ENCODE results near the gene CRABP2.

Gene CRABP2

DNA sequence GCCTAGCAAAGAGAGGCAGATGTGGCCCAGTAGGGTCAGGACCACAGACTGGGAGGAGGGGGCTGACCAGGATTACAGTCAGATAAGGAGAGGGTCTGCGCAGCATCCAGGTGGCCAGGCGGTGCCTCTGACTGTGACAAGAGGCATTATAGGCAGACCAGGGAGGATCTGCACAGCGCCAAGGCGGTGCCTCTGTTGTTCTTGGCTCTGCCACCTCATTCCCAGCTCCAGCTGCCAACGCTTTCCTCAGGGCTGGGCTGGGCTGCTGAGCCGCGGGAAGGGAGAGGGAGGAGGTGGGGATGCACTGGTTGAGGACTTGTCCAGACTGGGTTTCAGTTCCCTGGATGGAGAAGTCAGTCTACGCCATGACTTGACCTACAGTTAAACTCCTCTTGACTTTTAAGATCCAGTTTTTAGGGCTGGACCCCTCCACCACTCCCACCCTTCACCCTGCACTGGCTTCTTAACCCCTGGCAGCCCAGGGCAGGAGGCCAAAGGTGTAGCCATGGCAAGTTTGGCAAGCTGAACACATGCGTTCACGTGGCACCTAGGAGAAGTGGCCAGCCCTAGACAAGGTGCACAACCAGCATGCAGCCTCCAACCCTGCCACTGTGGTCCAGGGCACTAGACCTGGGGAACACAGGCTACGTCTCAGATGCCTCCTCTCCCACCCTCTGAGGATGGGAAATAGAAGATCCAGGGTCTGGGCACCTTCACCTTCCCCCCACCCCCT, 4.5 kb upstream of the CRABP2 start:
- no peak for DNase-seq (ENCODE audit: low read depth in 2 of 2)

DNA sequence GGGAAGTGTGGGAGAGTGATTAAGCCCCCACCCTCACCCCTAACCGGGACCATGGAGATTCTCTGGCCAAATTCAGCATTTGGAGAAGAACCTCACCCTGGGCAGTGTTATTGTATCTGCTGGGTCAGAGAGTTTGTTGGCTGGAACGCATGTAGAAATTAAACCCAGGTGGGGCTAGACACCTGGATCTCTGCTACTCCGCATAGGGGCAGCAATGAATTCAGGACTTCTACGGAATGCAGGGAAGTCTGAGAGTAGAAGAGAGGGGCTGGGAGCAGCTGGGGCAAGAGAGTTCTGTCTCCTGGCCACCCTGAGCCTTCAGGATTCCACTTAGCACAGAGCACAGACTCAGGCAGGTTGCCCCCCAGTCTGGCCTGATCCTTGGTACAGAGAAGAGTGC, 3.6 kb upstream of the CRABP2 start:
- no peak for DNase-seq (ENCODE audit: low read depth in 2 of 2)

DNA sequence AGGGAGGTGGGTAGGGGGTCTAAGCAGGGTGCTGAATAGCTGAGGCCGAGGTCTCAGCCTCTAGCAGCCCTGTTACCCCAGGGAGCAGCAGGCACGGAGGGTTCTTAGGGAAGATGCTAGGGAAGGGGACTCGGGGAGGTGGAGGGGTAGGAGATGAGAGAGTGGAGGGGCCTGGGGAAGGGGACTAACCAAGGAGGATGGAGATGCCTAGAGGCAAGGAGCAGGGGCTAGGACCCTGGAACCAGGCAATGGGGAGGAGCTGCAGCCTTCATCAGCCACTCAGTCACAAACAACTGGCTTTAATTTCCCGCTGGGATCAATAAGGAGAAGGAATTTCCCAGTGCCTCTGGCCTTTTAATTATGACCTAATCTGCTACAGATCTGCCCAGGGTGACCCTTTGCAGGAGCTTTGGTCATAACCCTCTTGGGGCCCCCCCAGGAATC, 2.9 kb upstream of the CRABP2 start:
- no peak for DNase-seq (ENCODE audit: low read depth in 2 of 2)

DNA sequence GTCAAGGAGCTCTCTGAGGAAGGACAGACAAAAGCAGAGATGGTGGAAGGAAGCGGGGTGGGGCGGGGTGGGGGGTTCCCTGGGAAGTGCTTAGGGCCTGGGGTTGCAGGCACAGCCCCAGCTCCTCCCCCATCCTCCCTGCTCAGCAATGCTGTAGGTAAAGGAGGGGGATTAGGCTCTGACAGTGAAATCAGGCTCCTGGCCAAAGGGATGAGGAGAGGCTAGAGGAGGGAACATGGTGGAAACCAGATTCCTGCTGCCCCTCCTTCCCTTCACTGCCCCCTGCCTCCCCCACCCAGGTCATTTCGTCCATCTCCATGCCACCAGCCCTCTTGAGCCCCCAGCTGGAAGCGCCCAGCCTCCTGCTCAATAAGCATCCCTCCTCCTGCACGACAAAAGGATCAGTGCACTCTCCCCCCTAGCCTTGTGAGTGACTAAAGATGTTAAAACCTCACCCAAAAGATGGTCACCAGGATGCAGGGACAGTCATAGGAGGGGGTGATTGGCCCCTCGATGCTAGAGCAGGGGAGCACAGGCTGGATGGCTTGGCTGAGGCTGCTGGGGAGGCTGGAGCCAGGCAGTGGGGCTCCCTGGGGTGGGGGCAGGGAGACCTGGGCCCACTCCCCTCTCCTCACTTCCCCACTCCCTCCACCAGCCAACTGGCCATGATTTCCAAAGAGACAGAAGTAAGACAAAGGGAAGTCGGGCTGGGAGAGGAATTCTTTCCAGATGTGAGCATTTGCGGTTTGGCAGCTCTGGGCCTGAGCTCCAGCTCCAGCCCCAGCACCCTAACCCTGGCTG, 2.2 kb upstream of the CRABP2 start:
- no peak for DNase-seq (ENCODE audit: low read depth in 2 of 2)

DNA sequence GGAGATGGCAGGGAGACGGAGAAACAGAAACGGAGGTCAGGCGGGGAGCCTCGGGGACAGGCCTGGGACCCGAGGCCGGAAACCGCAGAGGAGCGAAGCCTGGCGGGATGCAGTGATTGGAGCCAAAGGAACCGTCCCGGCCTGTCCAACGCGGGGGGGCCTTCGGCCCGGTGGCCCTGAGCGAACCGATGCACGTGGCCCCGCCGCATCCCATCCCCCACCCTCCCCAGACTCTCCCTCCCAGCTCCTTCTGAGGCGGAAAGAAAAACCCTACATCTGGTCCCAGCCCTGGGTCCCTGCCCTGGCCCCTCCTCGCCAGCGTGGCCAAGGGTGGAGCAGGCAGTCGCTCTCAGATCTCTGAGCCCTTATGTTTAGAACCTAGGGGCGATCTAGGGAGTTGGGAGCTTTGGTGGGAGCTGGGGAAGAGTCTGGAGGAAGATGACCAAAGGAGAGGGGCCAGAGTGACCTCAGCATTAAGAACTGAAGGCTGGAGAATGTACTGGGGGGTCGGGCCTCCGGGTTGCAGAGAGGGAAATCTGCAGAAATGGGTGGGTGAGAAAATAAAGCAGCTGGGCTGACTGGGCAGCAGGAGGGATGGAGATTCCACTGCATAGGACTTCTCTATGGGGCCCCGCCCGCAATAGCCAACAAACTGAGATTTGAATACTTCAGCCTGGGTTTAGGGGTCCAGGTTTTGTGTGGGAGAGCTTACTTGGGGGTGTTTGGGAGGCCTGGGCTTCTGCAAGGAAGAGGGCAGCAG, 1.5 kb upstream of the CRABP2 start:
- no peak for DNase-seq (ENCODE audit: low read depth in 2 of 2)

DNA sequence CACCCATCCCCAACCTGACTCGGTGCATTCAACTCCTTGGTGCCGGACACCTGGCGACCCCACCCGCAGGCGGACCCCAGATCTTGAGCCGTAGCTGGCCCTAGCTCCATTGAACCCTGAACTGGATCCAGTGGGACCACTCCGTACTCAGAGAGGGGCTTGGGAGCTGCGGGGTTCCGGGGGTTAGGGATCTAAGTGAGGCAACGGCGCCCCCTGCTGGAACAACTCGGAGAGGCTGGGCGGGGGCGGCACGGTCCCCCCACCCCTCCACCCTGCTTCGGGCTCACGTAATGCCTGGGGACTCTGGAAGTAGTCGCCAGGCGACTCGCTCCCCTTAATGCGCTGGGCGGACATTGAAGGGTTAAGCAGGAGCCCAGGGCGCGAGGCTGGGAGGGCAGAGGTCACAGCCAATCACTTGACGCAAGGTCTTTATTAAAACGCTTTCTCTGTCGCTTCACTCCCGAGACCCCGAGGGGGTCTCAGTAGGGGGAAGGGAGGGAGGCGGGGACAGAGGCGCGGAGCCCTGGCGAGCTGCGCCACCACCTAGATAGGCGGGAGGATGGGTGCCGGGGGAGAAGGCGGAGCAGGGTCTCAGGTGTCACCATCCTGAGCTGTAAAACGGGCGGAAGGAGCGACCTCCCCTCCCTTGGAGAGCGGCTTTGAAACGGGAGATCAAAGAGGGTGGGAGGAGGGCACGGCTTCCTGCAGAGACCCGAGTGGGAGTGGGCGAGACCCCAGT, 704 bp upstream of the CRABP2 start:
- DNase-seq (ENCODE audit: low read depth in 2 of 2) = peak; percentile 34 to 48

DNA sequence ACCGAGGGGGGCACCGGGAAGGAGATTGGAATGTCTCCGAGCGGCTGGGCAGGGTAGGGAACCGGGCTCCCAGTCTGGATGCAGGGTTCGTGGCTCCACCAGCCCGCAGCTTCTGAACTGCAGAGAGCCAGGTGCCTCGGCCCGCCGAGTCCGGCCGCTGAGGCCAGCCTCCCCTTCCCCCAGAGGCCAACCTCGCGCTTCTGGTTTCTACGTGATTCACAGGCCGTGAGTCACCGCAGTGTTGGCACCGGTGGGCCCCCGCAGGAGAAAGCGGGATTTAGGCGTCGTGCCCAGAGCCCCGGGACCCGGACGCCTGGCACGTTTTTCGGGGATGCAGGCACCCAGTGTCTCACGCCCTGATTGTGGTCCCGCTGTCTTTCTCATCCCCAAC, 458 bp downstream of the CRABP2 start:
- peak; percentile 19 to 35 for DNase-seq (ENCODE audit: low read depth in 2 of 2)

DNA sequence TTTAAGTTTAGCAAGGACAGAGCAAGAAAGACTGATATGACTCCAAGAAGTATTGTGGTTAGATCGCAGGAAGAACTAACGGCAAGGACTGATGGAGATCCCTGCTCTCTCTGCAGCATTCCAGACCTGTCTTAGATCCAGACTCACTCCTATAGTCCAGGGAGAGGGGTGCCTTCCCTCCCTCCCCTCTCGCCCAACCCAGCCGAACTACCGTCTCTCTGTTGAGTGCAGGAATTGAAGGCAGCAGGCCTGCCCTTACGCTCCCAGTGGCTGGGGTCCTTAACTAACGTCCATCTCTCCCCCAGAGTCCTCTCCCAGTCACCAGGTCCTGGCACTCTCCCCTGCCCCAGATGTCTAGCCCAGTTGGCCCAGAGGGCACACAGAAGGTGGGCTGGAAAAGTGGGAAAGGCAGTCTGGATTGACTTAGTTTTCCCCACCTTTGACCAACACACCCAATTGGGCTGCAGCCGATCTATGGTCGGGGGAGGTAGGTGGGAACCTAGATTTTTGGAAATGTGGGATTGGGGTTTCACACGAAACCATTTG, 1.1 kb downstream of the CRABP2 start:
- DNase-seq (ENCODE audit: low read depth in 2 of 2) = no peak

DNA sequence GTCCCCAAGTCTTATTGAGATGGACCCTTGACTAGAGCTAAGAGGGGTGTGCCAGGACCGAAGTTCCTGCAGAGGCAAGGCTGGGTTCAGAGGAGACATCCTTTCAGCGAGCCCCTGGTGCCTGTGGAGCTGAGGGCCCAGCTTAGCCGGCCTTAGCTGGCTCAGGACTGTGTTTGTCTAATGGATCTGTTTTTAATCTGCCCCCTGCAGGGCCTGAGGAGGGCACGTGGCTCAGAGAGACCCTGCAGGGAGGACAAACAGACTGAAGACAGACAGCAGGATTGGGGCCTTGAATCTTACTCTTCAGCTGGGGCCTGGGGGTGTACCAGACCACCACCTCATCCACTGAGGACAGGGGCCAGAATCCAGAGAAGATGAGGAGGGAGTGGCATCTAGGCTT, 1.6 kb downstream of the CRABP2 start:
- DNase-seq (ENCODE audit: low read depth in 2 of 2) = no peak

DNA sequence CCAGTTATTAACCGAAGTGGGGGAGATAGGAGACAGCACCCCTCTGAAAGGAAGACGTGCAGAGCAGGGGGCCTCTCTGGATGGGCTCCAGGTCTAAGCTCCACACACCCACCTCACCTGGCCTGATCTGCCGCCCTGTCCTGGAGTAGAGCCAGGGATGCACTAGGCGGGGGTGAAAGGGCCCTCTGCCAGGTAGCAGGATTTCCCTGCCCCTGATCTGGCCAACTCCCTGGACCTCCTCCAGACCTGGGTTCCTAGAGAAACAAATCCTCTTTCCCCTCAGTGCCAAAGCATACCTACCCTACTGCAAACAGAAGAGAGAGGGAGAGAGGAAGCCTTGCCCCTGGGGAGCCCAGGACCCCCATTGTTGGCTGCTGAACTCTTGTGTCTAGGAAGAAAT, 2.0 kb downstream of the CRABP2 start:
- no peak for DNase-seq (ENCODE audit: low read depth in 2 of 2)

DNA sequence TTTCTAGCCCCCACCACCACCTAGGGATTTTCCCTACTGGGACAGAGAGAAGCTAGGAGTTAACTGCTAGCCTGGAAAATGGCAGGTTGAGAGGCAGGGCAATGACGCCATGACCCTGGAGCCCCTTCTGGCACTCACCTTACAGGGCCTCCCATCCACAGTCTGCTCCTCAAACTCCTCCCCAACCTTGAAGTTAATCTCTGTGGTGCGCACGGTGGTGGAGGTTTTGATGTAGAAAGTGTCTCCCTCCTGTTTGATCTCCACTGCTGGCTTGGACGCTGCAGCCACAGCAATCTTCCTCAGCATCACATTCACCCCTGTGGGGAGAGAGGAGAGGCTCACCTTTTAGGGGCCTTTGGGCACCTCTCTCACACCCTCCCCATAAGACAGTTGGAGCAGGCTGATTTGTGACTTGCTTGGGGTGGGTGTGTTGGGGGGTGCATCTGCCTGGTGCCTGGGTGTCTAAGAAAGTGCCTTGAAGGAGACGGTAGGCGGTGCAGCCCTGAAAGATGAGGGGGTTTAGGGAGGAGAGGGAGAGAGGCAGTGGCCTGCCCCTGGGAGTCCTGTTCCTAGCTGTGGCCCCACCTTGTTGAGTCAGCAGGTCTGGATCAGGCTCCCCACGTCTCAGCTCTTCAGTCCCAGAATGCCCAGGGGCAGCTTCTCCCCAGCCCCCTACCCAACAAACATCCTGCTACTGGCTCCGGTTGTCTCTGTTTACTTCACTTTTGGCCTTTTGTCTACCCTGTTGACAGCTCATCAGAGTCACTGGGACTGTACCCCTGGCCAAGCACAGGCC, 4.4 kb downstream of the CRABP2 start:
- DNase-seq (ENCODE audit: low read depth in 2 of 2) = no peak

DNA sequence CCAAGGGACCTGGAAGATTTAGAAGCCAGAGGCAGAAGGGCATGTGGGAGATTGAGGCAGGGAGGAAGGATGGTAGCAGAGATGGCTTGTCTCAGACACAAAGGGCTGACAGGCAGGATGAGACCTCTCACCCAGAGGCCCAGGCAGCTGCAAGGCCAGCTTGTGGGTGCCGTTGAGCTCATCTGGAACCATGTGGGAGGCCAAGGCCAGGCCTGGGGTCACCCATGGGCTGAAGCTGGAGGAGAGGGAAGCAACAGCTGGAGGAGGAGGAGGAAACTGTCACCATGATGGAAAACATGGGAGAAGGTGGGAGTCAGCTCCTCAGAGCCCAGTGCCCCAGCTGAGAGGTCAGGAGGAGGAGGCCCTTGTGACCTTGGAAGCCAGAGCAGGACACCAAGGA, 6.4 kb downstream of the CRABP2 start:
- no peak for DNase-seq (ENCODE audit: low read depth in 2 of 2)

DNA sequence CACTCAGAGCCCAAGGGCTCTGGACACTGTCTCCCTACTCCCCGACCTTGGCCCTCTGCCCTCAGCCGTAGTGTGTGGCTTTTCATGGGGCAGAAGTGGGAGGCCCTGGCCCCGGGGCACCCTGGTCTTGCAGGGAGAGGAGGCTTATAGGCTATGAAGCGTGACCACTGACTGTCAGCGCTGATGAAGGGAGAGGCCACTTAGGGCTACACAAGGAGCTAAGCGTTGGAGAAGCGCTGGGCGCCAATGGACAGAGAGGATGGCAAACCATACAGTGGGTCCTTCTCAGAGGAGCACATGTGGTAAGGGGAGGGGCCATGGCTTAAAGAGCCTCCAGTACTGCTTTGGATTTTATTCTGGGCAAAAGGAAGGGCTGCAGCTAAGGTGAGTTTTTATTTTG, 7.9 kb downstream of the CRABP2 start:
- DNase-seq (ENCODE audit: low read depth in 2 of 2) = no peak

DNA sequence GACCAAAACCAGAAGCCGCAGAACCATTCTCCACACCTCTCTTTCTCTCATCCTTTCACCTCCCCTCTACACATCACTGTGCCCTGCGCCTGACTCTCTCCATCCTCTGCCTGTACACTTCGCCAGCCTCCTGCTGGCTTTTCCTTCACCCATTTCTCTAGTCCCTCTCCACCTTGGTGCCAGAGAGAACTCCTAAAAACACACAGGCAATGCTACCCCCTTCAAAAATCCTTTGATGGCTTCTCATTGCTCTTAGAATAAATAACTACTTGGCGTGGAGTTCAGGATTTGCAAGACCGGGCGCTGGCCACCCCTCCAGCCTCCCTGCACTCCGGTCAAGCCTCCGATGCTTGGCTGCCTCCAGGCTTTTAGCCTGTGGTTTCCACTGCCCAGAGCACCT, 8.6 kb downstream of the CRABP2 start:
- DNase-seq (ENCODE audit: low read depth in 2 of 2) = no peak

DNA sequence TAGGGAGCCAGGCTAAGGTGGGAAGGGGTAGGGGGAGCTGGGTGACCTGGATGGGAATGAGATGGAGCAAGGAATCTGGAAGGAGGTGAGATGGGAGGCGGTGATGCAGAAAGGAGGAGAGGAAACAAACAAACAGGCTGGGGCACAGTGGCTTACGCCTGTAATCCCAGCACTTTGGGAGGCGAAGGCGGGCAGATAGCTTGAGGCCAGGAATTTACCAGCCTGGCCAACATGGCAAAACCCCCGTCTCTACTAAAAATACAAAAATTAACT, 10.8 kb downstream of the CRABP2 start:
- DNase-seq (ENCODE audit: low read depth in 2 of 2) = no peak

DNA sequence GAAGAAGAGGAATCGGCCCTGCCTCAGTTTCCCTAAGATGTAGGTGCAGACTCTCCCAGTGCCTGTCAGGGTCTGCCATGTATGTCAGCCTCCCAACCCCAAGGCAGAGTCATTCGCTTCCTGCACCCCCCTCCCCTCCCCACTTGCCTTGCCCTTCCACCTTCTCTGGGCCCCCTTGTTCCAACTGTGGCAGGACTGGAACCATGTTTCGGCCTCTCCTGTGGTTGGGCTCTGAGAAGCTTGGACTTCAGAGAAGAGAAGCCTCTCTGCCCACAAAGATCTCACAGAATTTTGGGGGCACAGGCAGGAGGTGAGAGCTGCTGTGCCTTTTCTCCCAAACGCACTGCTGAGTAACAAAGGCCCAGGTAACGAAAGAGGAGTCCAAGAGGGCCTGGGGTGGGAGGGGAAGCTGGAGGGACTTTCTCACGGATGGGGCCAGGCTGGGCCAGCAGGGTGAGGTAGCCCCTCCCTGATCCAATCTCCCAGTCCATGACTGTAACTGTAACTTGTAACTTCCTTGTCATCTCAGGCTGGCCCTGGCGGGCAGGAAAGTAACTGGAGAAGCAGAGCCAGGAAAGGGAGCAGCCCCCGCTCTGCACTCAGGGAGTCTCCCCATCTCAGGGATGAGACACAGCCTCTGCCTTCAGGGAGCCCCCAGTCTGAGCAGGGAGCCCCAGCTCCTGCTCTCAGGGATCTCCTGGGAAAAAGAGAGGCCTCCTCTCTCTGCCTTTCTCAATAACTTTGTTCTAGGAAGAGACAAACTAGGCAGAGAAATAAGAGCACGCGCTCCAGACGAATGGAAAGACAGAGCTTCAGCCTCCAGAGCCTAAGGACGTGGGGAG, 11.3 kb downstream of the CRABP2 start:
- DNase-seq (ENCODE audit: low read depth in 2 of 2) = no peak

DNA sequence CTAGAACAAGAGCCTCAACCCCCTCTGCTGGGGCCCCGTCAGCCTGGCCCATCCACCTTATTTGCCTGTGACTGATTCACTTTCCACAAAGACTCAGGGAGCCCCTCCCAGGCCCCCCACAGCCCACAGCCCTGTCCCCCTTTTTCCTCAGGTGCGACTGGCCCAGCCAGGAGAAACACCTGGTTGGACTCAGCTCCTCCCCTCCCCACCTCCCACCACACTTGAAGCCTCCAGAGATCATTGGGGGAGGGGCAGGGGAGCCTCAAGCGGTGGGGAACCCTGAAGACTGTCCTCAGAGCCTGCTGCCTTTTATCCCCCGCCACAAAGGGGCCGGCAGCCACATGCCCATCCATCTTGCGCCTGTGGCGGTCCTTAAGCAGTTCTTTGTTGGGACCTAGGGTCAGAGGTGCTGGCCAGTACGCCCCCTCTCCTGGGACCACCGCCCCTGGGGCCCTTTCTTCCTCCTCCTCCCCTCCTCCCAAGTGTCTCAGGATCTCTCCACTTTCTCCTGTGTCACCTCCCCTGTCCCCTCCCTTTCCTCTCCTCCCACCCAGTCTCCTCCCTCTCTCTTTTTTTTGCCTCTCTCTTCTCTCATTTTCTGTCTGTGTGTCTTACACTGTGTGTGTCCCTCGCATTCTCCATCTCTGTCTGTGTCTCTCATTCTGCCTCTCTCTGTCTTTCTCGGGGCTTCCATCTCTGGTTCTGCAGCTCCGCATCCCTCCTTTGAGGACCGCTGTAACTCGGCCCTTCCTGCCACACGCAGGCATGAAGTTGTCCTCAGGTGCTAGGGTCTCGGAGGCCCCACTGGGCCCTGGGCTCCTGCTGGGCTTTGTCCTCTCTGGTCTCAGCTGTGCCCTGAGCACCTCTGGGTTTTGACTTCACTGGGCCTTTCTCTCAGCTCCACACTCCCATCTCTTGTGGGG, 12.2 kb downstream of the CRABP2 start:
- no peak for DNase-seq (ENCODE audit: low read depth in 2 of 2)

DNA sequence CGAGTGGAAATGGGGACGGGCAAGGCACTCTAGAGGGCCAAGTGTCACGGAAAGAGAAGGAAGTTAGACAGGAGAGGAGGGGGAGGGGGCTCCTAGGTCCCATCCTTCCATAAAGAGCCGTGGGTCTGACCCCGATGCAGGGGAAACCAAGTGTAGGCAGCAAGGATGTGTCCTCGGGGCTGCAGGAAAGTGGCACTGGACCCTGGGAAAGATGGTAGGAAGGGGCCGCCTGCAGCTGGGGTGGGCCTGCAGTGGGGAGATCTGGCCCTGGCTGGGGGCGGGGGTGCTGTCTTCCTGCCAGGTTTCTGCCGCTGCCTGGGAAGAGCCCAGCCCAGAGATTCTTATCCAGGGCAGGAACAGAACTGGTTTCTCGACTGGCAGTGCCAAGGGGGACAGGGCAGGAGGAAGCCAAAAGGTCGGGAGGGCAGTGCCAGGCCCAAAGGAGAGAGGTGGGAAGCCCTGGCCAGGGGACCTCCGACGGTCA, 12.9 kb downstream of the CRABP2 start:
- no peak for DNase-seq (ENCODE audit: low read depth in 2 of 2)

All from stimulated activated CD8-positive, alpha-beta memory T cell treated with anti-CD3 and anti-CD28 coated beads, Interleukin-15, amount 100 ng/mL, for 48 hours (primary cell).